Ovary (tissue), 9 donors: Measurements from ENCODE around the gene TOP1. TPM values are rescaled to one million over a fixed set of nuclear protein-coding genes. Genes with fewer than 3 reads are reported as not detected.
A peak's percentile ranks its signal among the peaks of the same experiment; 100 is the strongest.

Experiments
- DNase-seq, 5 donors: peaks; one replicate each; pipeline ENCODE4 v3.0.0-alpha.2; 2019 to 2020
- H3K27ac ChIP-seq, 2 donors: fragments of 200-600 bp; one replicate each; pipeline versions ENCODE4 v1.5.1 to v1.8.0; 2019 to 2022
- H3K27me3 ChIP-seq: fragments of 200-600 bp; one replicate; pipeline ENCODE4 v1.8.0; 2022
- H3K36me3 ChIP-seq: fragments of 200-600 bp; sonication (generic); one replicate; pipeline ENCODE4 v1.5.1; 2019
- H3K4me1 ChIP-seq: one replicate; pipeline ENCODE4 v1.8.1; 2013; ENCODE audit warnings: mild to moderate bottlenecking, moderate library complexity; ENCODE audit not compliant: insufficient read depth
- H3K4me3 ChIP-seq: fragments of 200-600 bp; sonication (generic); one replicate; pipeline ENCODE4 v1.5.1; 2017
- H3K9me3 ChIP-seq, 2 donors: fragments of 200-600 bp in 1 of 2; sonication (generic) in 1 of 2; one replicate each; pipeline versions ENCODE4 v1.5.1 to v1.8.1; 2013 to 2019; ENCODE audit warnings: mild to moderate bottlenecking in 1 of 2, moderate library complexity in 1 of 2
- CTCF ChIP-seq, 3 donors: fragments of 450-650 bp in 2 of 3; fragments of 200-600 bp in 1 of 3; IDR thresholded peaks; one replicate each; pipeline versions ENCODE4 v1.5.1 to v1.8.0; 2016 to 2022; ENCODE audit warnings: antibody characterized with exemption in 3 of 3, mild to moderate bottlenecking in 1 of 3
- EP300 ChIP-seq: sonication (generic); formaldehyde crosslinking; IDR thresholded peaks from one replicate; pipeline ENCODE4 v1.6.1; 2017; ENCODE audit warnings: antibody characterized with exemption
- POLR2A ChIP-seq: fragments of 450-650 bp; IDR thresholded peaks from one replicate; pipeline ENCODE4 v1.6.1; 2017; ENCODE audit warnings: antibody characterized with exemption, mild to moderate bottlenecking, moderate library complexity
- WGBS, 3 donors: extraction: QIAGEN DNeasy Blood & Tissue Kit in 1 of 3; methylation state at CpG; one replicate each; pipeline versions ENCODE4 v1.1.5 to v1.1.7; 2013 to 2017; 5-methylcytosine and 5-hydroxymethylcytosine counted together
- intact Hi-C, 4 donors: fragments of 100-400 bp; cut with DNase I; formaldehyde crosslinking; loops; one replicate each; pipeline versions ENCODE4 v1.11.0 to v1.15.1; 2022 to 2023
- polyA plus RNA-seq, 2 donors: library from polyadenylated mRNA; stranded (reverse); fragments of 200-250 nt in 1 of 2; fragments of 350-450 nt in 1 of 2; fragmentation: Illumina TruSeq in 1 of 2; extraction: RNeasy Lipid Tissue Mini Kit (QIAGEN cat#74804) in 1 of 2; gene quantifications; one replicate each; pipeline ENCODE4 v1.2.3, GENCODE V29; 2013 to 2014
- total RNA-seq, 7 donors: library from RNA; depleted of rRNA in 2 of 7; stranded (reverse); fragments of >200 nt in 2 of 7; fragmentation: NEBNext Ultra II Directional in 3 of 7; extraction: Animal tissue kit (Norgen Biotek cat#: 25700) in 3 of 7; gene quantifications; one replicate each; pipeline versions ENCODE4 v1.1.0 to v1.2.4, GENCODE V29; 2016 to 2023
- donor health status: DM: no; HTN: no; CAD: no; lungs with moderate emphysema.
- donor health status: DM: no; HTN: no; CAD: no.
- donor health status: Bipolar disorder and iron deficiency.
- donor health status: DM: yes; HTN: yes; CAD: no.
- donor health status: DM: no; HTN: no; CAD: no.
- donor health status: DM: yes; HTN: yes; CAD: no.

TOP1 gene
- total and polyA plus RNA-seq, 9 donors, result 20.9 to 48.4 (median 35.6) TPM

- no peaks in the 10 kb centered on the region for H3K9me3 ChIP-seq
- H3K4me1 ChIP-seq, result no peaks in the 10 kb centered on the region
- no peaks in the 10 kb centered on the region for H3K36me3 ChIP-seq
- no peak overlapping the region for H3K4me3 ChIP-seq
- H3K27me3 ChIP-seq, result no peaks in the 10 kb centered on the region
- TF ChIP-seq CTCF (IDR thresholded peaks at IDR 0.05) (no peak), EP300 (no peak), POLR2A (no peak)
- intact Hi-C loops, result loop anchor here in 2 of 4 donors (5.0 to 10.0 kb wide), 3 partner anchors 97 to 127 kb away; no protein-coding TSS in a partner anchor
- no peak for DNase-seq
- 73 to 82% (median 78%) methylated on average over 4 of the region's 4 CpGs for WGBS, 3 donors
- H3K27ac ChIP-seq, result no peak overlapping the region
These were observed 63.3 kb downstream of the TOP1 start for GRCh38 chr20:41091927-41092326.

DNA sequence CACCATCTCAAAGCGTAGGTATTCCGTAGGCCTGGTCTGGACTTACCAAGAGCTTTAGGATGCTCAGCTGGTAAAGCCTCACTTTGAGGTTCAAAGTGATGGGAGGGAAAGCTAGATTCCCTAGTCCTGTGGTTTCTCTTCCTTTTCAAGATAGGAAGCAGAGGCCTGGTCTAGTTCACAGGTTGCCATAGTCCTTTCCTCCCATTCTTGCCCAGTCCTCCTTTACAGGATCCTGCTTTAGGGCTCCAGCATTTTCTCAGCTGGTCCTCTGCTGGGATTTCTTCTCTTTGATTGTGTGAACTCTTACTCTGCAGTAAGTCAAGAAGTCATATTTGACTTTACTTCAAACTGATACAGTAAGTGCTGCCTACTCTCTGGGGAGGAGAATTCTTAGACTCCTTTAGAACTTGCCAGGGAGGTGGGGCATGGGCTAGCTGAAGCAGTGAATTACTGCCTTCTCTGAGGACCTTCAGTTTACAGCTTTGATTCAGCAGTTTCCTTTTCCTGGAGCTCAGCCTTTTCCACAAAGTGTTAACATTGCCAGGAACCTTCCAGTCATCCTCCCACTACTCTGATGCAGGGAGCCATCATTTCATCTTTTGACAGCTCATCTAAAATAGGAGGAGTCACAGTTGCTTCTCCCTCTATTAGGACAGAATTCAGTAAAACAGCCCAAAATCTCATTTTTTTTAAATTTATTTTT, 65.9 kb downstream of the TOP1 start:
- H3K9me3 ChIP-seq, result no peaks in the 10 kb centered on the region
- WGBS, 3 donors, result 96 to 99% (median 98%) methylated on average over 2 of the region's 2 CpGs
- H3K36me3 ChIP-seq, result no peaks in the 10 kb centered on the region
- no peaks in the 10 kb centered on the region for H3K4me1 ChIP-seq
- no peak overlapping the region for H3K27ac ChIP-seq
- no peak overlapping the region for H3K4me3 ChIP-seq
- TF ChIP-seq CTCF (IDR thresholded peaks at IDR 0.05) (no peak), POLR2A (no peak), EP300 (no peak)
- intact Hi-C loops, result loop anchor here (2.0 to 10.0 kb wide), 4 partner anchors 100 to 130 kb away; no protein-coding TSS in a partner anchor
- no peak for DNase-seq
- no peaks in the 10 kb centered on the region for H3K27me3 ChIP-seq

- TF ChIP-seq POLR2A (no peak), EP300 (no peak), CTCF (IDR thresholded peaks at IDR 0.05) (peak; percentile 61 to 75 (median 64))
- Histone ChIP-seq H3K4me3 (no peak overlapping the region), H3K9me3 (no peaks in the 10 kb centered on the region), H3K36me3 (no peaks in the 10 kb centered on the region), H3K4me1 (no peaks in the 10 kb centered on the region), H3K27ac (no peak overlapping the region), H3K27me3 (no peaks in the 10 kb centered on the region)
- 34 to 37% (median 34%) methylated on average over 7 of the region's 7 CpGs for WGBS, 3 donors
- DNase-seq, result peak; percentile 22 to 74 (median 61)
- intact Hi-C loops, result loop anchor here in 3 of 4 donors (2.0 to 10.0 kb wide), 4 partner anchors 101 to 131 kb away; no protein-coding TSS in a partner anchor
These were observed 66.7 kb downstream of the TOP1 start for GRCh38 chr20:41095110-41095969.

DNA sequence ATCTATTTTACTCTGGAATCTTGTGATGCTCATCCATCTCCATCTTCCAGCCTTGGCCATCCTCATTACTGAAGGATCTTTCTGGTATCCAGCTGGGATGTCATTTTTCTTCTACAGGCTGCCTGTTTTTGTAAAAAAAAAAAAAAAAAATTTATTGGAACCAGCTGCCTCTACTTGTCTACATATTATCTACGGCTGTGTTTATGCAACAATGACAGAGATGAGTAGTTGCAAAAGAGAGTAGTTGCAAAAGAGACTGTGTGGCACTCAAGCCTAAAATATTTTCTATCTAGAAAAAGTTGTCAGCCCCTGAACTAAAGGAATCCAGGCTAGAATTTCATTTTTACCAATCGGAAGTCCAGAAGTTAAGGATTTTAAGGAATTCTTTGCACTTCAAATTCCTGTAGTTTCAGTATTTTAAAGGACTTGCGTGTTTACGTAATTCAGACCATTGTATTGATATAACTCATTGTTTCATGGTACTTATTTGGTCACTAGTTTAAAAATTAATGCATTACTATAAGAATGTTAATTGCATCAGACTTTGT, 70.2 kb downstream of the TOP1 start:
- no peaks in the 10 kb centered on the region for H3K36me3 ChIP-seq
- no peak for DNase-seq

More for the DNA sequence above, 70.2 kb downstream of the TOP1 start:
- intact Hi-C loops, result loop anchor here in 2 of 4 donors (5.0 to 10.0 kb wide), 3 partner anchors 104 to 134 kb away; no protein-coding TSS in a partner anchor
- H3K27ac ChIP-seq, result no peak overlapping the region
- H3K9me3 ChIP-seq, result no peaks in the 10 kb centered on the region
- H3K4me1 ChIP-seq, result no peaks in the 10 kb centered on the region
- WGBS, 3 donors, result 64 to 69% (median 67%) methylated on average over 4 of the region's 4 CpGs
- no peak for TF ChIP-seq POLR2A
- no peak for TF ChIP-seq EP300
- no peak for TF ChIP-seq CTCF (IDR thresholded peaks at IDR 0.05)
- no peaks in the 10 kb centered on the region for H3K27me3 ChIP-seq
- no peak overlapping the region for H3K4me3 ChIP-seq
